ENCODE results near the gene SLC22A4. TPM values are rescaled to one million over a fixed set of nuclear protein-coding genes. Genes with fewer than 3 reads are reported as not detected.

The SLC22A4 gene
- total and polyA plus RNA-seq, 2 of the 8 experiments (the other 6 are each of a cell fraction or from before 2014, with no cell fraction given) = 0.45 to 0.60 TPM

- Histone ChIP-seq H4K5ac (ENCODE audit: insufficient read length, low read depth, low read length) (no peak overlapping the region), H3K27me3 (replicated peaks in 1 of 4; ENCODE audit: control insufficient read depth in 3 of 4, extremely low read depth in 1 of 4, insufficient read depth in 3 of 4, low read length in 3 of 4) (no peaks in the 10 kb centered on the region), H4K91ac (replicated peaks; ENCODE audit: insufficient read length, low read length) (no peak overlapping the region), H3K56ac (replicated peaks; ENCODE audit: insufficient read length, low read depth, low read length) (no peak overlapping the region), H3K4me2 (ENCODE audit: insufficient read depth in 1 of 2, low read depth in 2 of 2, low read length in 2 of 2) (no peak overlapping the region), H2AK5ac (ENCODE audit: low read depth, low read length) (no peak overlapping the region), H2BK15ac (ENCODE audit: low read length) (no peak overlapping the region), H4K8ac (ENCODE audit: extremely low read depth, insufficient read depth, low read length) (no peak overlapping the region), H3K4ac (replicated peaks; ENCODE audit: insufficient read length, low read depth, low read length) (no peak overlapping the region), H3K14ac (ENCODE audit: insufficient read length) (no peak overlapping the region), H4K20me1 (replicated peaks in 1 of 2; ENCODE audit: control insufficient read depth in 1 of 2, insufficient read depth in 2 of 2, low read length in 2 of 2) (no peaks in the 10 kb centered on the region), H3K27ac (ENCODE audit: low read depth, low read length) (no peak overlapping the region), H3K9me3 (ENCODE audit: insufficient read depth in 2 of 2, low read depth in 1 of 2, low read length in 1 of 2) (no peaks in the 10 kb centered on the region), H3K23ac (ENCODE audit: insufficient read length) (no peak overlapping the region), H3K4me3 (ENCODE audit: extremely low read depth in 1 of 4, insufficient read depth in 2 of 4, low read depth in 3 of 4, low read length in 4 of 4) (no peak overlapping the region), H3K79me1 (ENCODE audit: low read depth, low read length) (no peaks in the 10 kb centered on the region), H2BK5ac (ENCODE audit: low read depth, low read length) (no peak overlapping the region), H3K9ac (replicated peaks in 1 of 4; ENCODE audit: extremely low read depth in 1 of 4, low read depth in 3 of 4, low read length in 3 of 4) (no peak overlapping the region), H3K79me2 (ENCODE audit: control insufficient read depth in 1 of 2, insufficient read depth in 2 of 2, low read length in 2 of 2) (no peaks in the 10 kb centered on the region), H2BK120ac (replicated peaks; ENCODE audit: low read depth, low read length) (no peak overlapping the region), H2BK20ac (ENCODE audit: low read length) (no peak overlapping the region), H3K4me1 (replicated peaks in 1 of 4; ENCODE audit: control insufficient read depth in 3 of 4, insufficient read depth in 4 of 4, low read length in 3 of 4) (peaks cover 0 to 12% (median 4%) of the 10 kb centered on the region in 4 experiments; a peak in 5 of 7 replicates), H3K23me2 (ENCODE audit: low read depth, low read length) (no peaks in the 10 kb centered on the region), H2AFZ (ENCODE audit: low read length) (no peak overlapping the region), H2BK12ac (ENCODE audit: low read depth, low read length) (no peak overlapping the region), H3K18ac (ENCODE audit: extremely low read depth, low read length) (no peak overlapping the region), H3K36me3 (ENCODE audit: control insufficient read depth in 2 of 4, insufficient read depth in 4 of 4, low read length in 3 of 4) (no peaks in the 10 kb centered on the region; a peak in 1 of 8 replicates)
- CTCF ChIA-PET (ENCODE audit: partially characterized antibody) = interaction anchor here (1.5 to 3.5 kb wide), 12 partner anchors 8 to 113 kb away, joined by 3 to 54 read pairs (median 8); partner anchors contain the start of gene SLC22A4
- FAIRE-seq = no peak
- WGBS, 2 experiments (ENCODE audit: extremely low coverage in 1 of 2, insufficient coverage in 1 of 2, insufficient read length in 1 of 2, insufficient replicate concordance in 2 of 2, low coverage in 1 of 2, low lambda C conversion rate in 2 of 2, missing lambda C conversion rate in 1 of 2) = 91% methylated on average over 2 of the region's 2 CpGs; no CpG with 5 or more reads in 1 of the 2 experiments
- no peak for TF ChIP-seq NANOG (IDR thresholded peaks at IDR 0.05; ENCODE audit: insufficient read depth, low read depth, low read length, poor library complexity, severe bottlenecking)
- TF ChIP-seq JUN (IDR thresholded peaks at IDR 0.05; ENCODE audit: low read depth, low read length) = no peak
- TF ChIP-seq BRCA1 (IDR thresholded peaks at IDR 0.05; ENCODE audit: low read depth, low read length) = no peak
- TF ChIP-seq TAF1 (IDR thresholded peaks at IDR 0.05; ENCODE audit: low read depth, low read length) = no peak
- TF ChIP-seq EZH2 (IDR thresholded peaks at IDR 0.05; ENCODE audit: low read depth, low read length, severe bottlenecking) = no peak
- TF ChIP-seq, protein P1, sequence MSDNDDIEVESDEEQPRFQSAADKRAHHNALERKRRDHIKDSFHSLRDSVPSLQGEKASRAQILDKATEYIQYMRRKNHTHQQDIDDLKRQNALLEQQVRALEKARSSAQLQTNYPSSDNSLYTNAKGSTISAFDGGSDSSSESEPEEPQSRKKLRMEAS (IDR thresholded peaks at IDR 0.05) = no peak
- no peak for TF ChIP-seq BCL11A (IDR thresholded peaks at IDR 0.05; ENCODE audit: low read depth in 2 of 2, low read length in 2 of 2)
- TF ChIP-seq CBX5 (IDR thresholded peaks at IDR 0.05; ENCODE audit: low read depth, low read length) = no peak
- TF ChIP-seq ASH2L (IDR thresholded peaks at IDR 0.05; ENCODE audit: low read length) = no peak
- TF ChIP-seq CREB1 (IDR thresholded peaks at IDR 0.05) = no peak
- TF ChIP-seq SRF (IDR thresholded peaks at IDR 0.05; ENCODE audit: low read depth, low read length) = no peak
- TF ChIP-seq CTBP2 (IDR thresholded peaks at IDR 0.05; ENCODE audit: borderline replicate concordance, insufficient read depth, insufficient read length, low read length) = no peak
- no peak for TF ChIP-seq SIX5 (IDR thresholded peaks at IDR 0.05; ENCODE audit: low read depth, low read length)
- no peak for TF ChIP-seq ZNF274 (IDR thresholded peaks at IDR 0.05; ENCODE audit: borderline replicate concordance, extremely low read depth, low read length)
- TF ChIP-seq SIN3A (conservative IDR thresholded peaks at IDR 0.05 in 1 of 2, IDR thresholded peaks at IDR 0.05 in 1 of 2; ENCODE audit: low read depth in 1 of 2, low read length in 2 of 2) = no peak
- DNase-seq (ENCODE audit: low read depth in 1 of 2, low spot score in 2 of 2) = no peak
- POLR2A ChIA-PET (ENCODE audit: partially characterized antibody) = no interaction called here
Measured at GRCh38 chr5:132273631-132274030, 20.6 kb upstream of the SLC22A4 start.

Data from H1 (cell line).